ENCODE results near the gene USPL1.

DNA sequence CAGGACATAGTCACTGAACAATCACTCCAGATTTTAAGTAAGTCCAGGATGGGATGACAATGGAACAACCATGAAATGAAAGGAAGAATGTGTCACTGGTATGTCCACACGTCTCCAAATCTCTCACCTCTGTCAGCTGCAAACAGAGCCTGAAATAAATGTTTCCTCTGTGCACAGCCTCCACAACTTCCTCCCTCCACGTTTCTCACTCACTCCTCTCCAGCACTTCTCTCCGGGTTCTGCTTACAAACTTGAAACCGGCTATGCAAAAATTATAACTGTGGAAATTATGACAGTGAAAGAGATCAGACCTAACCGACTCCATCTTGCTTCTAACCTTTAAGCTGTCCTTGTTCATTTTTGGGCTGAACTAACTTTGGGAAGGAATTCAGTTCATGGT is 82.6 kb downstream of the USPL1 start:
- TF ChIP-seq ZBTB1 (tag by site-specific recombination; IDR thresholded peaks at IDR 0.05): no peak
- TF ChIP-seq MZF1 (tag by site-specific recombination; IDR thresholded peaks at IDR 0.05; ENCODE audit: borderline replicate concordance): no peak
- TF ChIP-seq, protein P1, sequence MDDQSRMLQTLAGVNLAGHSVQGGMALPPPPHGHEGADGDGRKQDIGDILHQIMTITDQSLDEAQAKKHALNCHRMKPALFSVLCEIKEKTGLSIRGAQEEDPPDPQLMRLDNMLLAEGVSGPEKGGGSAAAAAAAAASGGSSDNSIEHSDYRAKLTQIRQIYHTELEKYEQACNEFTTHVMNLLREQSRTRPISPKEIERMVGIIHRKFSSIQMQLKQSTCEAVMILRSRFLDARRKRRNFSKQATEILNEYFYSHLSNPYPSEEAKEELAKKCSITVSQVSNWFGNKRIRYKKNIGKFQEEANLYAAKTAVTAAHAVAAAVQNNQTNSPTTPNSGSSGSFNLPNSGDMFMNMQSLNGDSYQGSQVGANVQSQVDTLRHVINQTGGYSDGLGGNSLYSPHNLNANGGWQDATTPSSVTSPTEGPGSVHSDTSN (CRISPR knock-in tag; IDR thresholded peaks at IDR 0.05): no peak
- TF ChIP-seq ZNF549 (tag by site-specific recombination; IDR thresholded peaks at IDR 0.05): no peak
- TF ChIP-seq ZNF426 (tag by site-specific recombination; IDR thresholded peaks at IDR 0.05): no peak
- TF ChIP-seq PRDM1 (tag by site-specific recombination; IDR thresholded peaks at IDR 0.05): no peak
- TF ChIP-seq, protein P2, sequence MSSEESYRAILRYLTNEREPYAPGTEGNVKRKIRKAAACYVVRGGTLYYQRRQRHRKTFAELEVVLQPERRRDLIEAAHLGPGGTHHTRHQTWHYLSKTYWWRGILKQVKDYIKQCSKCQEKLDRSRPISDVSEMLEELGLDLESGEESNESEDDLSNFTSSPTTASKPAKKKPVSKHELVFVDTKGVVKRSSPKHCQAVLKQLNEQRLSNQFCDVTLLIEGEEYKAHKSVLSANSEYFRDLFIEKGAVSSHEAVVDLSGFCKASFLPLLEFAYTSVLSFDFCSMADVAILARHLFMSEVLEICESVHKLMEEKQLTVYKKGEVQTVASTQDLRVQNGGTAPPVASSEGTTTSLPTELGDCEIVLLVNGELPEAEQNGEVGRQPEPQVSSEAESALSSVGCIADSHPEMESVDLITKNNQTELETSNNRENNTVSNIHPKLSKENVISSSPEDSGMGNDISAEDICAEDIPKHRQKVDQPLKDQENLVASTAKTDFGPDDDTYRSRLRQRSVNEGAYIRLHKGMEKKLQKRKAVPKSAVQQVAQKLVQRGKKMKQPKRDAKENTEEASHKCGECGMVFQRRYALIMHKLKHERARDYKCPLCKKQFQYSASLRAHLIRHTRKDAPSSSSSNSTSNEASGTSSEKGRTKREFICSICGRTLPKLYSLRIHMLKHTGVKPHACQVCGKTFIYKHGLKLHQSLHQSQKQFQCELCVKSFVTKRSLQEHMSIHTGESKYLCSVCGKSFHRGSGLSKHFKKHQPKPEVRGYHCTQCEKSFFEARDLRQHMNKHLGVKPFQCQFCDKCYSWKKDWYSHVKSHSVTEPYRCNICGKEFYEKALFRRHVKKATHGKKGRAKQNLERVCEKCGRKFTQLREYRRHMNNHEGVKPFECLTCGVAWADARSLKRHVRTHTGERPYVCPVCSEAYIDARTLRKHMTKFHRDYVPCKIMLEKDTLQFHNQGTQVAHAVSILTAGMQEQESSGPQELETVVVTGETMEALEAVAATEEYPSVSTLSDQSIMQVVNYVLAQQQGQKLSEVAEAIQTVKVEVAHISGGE (tag by site-specific recombination; conservative IDR thresholded peaks at IDR 0.05; ENCODE audit: low read depth): no peak
- no peak for TF ChIP-seq SETDB1 (IDR thresholded peaks at IDR 0.05; ENCODE audit: insufficient read length, low read length)
- TF ChIP-seq, protein P3, sequence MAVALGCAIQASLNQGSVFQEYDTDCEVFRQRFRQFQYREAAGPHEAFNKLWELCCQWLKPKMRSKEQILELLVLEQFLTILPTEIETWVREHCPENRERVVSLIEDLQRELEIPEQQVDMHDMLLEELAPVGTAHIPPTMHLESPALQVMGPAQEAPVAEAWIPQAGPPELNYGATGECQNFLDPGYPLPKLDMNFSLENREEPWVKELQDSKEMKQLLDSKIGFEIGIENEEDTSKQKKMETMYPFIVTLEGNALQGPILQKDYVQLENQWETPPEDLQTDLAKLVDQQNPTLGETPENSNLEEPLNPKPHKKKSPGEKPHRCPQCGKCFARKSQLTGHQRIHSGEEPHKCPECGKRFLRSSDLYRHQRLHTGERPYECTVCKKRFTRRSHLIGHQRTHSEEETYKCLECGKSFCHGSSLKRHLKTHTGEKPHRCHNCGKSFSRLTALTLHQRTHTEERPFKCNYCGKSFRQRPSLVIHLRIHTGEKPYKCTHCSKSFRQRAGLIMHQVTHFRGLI (tag by site-specific recombination; IDR thresholded peaks at IDR 0.05): no peak
- no peak for TF ChIP-seq ZNF561 (tag by site-specific recombination; IDR thresholded peaks at IDR 0.05; ENCODE audit: borderline replicate concordance)
